ENCODE measurements around the gene PLK3. TPM values are rescaled to one million over a fixed set of nuclear protein-coding genes. Genes with fewer than 3 reads are reported as not detected.
"Not testable (repeated sequence)": the region's sequence is repeated elsewhere in the genome, so short reads cannot be mapped to it uniquely, and the experiment has no call there.

PLK3 gene
- total RNA-seq, 1 experiment from 2014 or later, result 8.5 TPM

- in situ Hi-C loops (cut with HindIII; ENCODE audit: low sequenced_read_pairs), result no loop called here
- DNase-seq (ENCODE audit: low spot score), result no peak
These were observed 22.0 kb downstream of the PLK3 start for GRCh38 chr1:44822131-44822701.

GRCh38 chr1:44822981-44823451 is 22.8 kb downstream of the PLK3 start:
- in situ Hi-C loops (cut with HindIII; ENCODE audit: low sequenced_read_pairs), result no loop called here
- no peak for DNase-seq (ENCODE audit: low spot score)

- in situ Hi-C loops (cut with HindIII; ENCODE audit: low sequenced_read_pairs); DNase-seq (ENCODE audit: low spot score): not testable (repeated sequence)
These were observed 24.2 kb downstream of the PLK3 start for GRCh38 chr1:44824392-44824791.

- in situ Hi-C loops (cut with HindIII; ENCODE audit: low sequenced_read_pairs), result no loop called here
- no peak for DNase-seq (ENCODE audit: low spot score)
These were observed 26.4 kb downstream of the PLK3 start for GRCh38 chr1:44826375-44827196.

- in situ Hi-C loops (cut with HindIII; ENCODE audit: low sequenced_read_pairs), result no loop called here
- DNase-seq (ENCODE audit: low spot score), result no peak
These were observed 27.2 kb downstream of the PLK3 start for GRCh38 chr1:44827197-44828002.

GRCh38 chr1:44828003-44828651 is 27.9 kb downstream of the PLK3 start:
- no peak for DNase-seq (ENCODE audit: low spot score)
- in situ Hi-C loops (cut with HindIII; ENCODE audit: low sequenced_read_pairs), result no loop called here

GRCh38 chr1:44828841-44829440 is 28.8 kb downstream of the PLK3 start:
- no peak for DNase-seq (ENCODE audit: low spot score)
- in situ Hi-C loops (cut with HindIII; ENCODE audit: low sequenced_read_pairs), result no loop called here

GRCh38 chr1:44829506-44830384 is 29.6 kb downstream of the PLK3 start:
- DNase-seq (ENCODE audit: low spot score), result no peak
- in situ Hi-C loops (cut with HindIII; ENCODE audit: low sequenced_read_pairs), result no loop called here

- in situ Hi-C loops (cut with HindIII; ENCODE audit: low sequenced_read_pairs), result no loop called here
- DNase-seq (ENCODE audit: low spot score), result no peak
These were observed 30.7 kb downstream of the PLK3 start for GRCh38 chr1:44830900-44831304.

GRCh38 chr1:44831516-44831915 is 31.3 kb downstream of the PLK3 start:
- no peak for DNase-seq (ENCODE audit: low spot score)
- in situ Hi-C loops (cut with HindIII; ENCODE audit: low sequenced_read_pairs), result no loop called here

- in situ Hi-C loops (cut with HindIII; ENCODE audit: low sequenced_read_pairs), result no loop called here
- no peak for DNase-seq (ENCODE audit: low spot score)
These were observed 32.0 kb downstream of the PLK3 start for GRCh38 chr1:44832056-44832705.

- no peak for DNase-seq (ENCODE audit: low spot score)
- in situ Hi-C loops (cut with HindIII; ENCODE audit: low sequenced_read_pairs), result no loop called here
These were observed 34.2 kb downstream of the PLK3 start for GRCh38 chr1:44834328-44834727.

GRCh38 chr1:44835738-44836675 is 35.8 kb downstream of the PLK3 start:
- in situ Hi-C loops (cut with HindIII; ENCODE audit: low sequenced_read_pairs), result no loop called here
- peak; percentile 90 for DNase-seq (ENCODE audit: low spot score)

GRCh38 chr1:44838294-44838693 is 38.1 kb downstream of the PLK3 start:
- DNase-seq (ENCODE audit: low spot score); in situ Hi-C loops (cut with HindIII; ENCODE audit: low sequenced_read_pairs): not testable (repeated sequence)

GRCh38 chr1:44839576-44839975 is 39.4 kb downstream of the PLK3 start:
- in situ Hi-C loops (cut with HindIII; ENCODE audit: low sequenced_read_pairs), result no loop called here
- DNase-seq (ENCODE audit: low spot score), result no peak

- in situ Hi-C loops (cut with HindIII; ENCODE audit: low sequenced_read_pairs), result no loop called here
- peak; percentile 57 for DNase-seq (ENCODE audit: low spot score)
These were observed 42.3 kb downstream of the PLK3 start for GRCh38 chr1:44842486-44842861.
